Suppressor macrophage (primary cell): ENCODE results near the gene METTL15.
"Not testable (repeated sequence)": the region's sequence is repeated elsewhere in the genome, so short reads cannot be mapped to it uniquely, and the experiment has no call there.

Experiments used
- DNase-seq, 4 experiments: peaks; one replicate each; pipeline ENCODE4 v3.0.0-alpha.2; 2020 to 2022

The METTL15 gene

DNA sequence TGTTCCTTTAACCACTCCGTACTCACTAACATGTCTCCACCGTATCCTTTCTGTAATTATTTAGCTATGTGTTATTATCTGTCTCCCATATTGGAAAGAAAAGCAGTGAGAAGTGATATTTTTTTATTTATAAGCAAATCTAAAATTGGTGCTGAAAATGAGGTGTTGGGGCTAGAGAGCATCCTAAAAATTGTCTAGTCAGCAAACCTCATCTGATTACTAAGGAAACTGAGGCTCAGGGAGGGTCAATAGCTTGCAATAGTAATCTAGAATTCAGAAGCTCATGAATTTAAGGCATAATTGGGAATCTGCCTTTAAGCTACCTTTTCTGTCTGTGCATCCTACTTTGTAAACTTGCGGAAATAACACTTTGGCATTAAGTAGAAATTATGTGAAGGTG is 190.0 kb downstream of the METTL15 start:
- no peak for DNase-seq

DNA sequence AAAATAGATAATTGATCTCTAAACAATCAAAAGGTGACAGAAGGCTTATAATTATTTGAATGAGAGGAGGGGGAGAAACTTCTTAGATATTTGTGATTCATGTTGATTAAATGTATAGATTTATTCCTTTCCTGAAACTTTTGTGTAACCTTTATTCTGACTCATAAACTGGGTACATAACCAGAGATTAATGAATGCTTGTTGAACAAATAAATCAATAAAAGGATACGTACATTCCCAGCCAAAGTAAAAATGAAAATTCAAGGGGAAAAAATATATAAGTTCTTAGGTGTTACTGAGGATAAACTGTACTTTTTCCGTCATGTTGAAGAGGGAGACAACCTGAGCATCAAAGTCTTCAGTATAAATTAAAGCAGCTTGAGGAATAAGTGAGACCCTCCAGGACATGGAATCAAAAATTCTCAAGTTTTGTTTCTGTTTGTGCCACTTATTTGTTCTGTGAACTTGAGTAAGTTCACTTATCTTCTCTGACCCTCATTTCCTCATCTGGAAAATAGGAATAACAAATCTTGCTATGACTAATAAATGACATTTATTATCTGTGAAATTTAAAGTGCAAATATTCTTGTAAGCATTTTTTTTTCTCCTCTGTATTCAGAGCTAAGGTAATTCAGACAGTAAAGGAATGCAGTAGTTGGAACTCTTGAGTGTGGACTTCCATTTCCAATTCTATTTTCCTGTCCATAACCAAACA is 195.4 kb downstream of the METTL15 start:
- DNase-seq: no peak

DNA sequence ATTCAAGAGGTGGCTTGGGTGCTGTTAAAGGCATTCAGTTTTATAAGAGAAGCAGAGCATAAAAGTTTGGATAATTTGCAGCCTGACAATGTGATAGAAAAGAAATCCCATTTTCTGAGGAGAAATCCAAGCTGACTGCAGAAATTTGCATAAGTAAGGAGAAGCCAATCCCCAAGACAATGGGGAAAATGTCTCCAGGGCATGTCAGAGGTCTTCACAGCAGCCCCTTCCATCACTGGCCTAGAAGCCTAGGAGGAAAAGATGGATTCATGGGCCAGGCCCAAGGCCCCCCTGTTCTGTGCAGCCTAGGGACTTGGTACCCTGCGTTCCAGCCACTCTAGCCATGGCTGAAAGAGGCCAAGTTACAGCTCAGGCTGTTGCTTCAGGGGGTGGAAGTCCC is 207.3 kb downstream of the METTL15 start:
- DNase-seq: no peak

DNA sequence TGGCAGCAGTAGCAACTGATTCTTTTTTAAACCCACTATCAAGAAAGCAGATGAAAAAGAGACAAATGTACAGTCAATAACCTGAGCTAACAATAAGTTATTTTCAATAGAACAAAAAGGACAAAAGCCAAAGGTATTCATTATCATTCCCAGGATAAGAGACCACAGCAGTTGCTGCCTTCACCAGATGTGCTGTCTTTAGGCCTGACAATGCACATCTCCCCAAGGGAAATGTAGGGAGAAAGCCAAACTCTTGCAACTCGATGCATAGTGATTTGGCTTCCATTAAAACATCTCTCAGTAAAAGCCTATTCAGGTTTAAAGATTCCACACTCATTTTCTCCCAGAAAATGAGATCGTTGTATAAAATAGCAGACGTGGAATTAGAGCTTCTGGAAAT is 210.7 kb downstream of the METTL15 start:
- DNase-seq: no peak

DNA sequence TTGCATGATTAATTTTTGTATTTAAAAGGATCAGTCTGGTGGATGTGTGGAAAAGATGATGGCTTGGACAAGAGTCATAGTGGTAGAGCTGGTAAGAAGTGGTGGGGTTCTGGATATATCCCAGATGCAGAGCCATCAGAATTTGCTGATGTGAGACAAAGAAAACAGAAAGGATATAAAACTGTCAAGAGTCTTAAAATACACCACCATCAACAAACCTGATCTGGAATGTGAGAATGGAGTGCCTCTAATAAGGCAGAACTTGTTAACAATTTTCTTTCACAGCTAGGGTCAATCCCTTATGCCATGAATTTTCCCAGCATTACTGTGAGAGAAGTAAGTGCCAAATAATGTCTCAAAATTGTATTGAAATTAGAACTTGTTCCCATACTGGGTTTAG is 215.4 kb downstream of the METTL15 start:
- DNase-seq: no peak

DNA sequence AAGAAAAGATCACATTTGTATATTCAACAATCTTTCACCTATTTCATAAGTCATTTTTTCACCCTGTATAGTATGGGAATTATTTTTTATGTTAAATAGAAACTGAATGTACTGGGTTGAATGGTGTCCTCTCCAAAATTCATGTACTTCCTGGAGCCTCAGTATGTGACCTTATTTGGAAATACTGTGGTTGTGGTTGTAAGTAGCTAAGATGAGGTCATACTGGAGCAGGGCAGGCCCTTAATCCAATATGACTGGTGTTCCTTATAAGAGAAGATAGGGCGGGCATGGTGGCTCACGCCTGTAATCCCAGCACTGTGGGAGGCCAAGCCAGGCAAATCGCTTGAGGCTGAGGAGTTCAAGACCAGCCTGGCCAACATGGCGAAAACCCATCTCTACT is 224.2 kb downstream of the METTL15 start:
- DNase-seq: peak in 1 of 4 experiments; percentile 2

DNA sequence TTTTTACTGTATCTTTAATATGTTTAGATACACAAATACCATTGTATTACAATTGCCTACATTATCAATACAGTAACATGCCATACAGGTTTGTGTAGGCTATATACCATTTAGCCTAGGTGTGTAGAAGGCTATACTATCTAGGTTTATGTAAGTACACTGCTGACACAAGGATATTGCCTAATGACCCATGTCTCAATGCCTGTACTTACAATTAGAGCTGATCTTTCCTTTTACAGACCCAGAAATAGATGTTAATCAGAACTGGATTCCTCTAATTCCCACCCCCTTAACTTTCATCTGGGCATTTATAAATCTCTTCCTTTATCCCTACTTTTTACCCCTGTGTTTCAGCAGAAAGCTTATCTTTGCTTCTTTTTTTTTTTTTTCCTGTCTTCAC is 229.5 kb downstream of the METTL15 start:
- no peak for DNase-seq

DNA sequence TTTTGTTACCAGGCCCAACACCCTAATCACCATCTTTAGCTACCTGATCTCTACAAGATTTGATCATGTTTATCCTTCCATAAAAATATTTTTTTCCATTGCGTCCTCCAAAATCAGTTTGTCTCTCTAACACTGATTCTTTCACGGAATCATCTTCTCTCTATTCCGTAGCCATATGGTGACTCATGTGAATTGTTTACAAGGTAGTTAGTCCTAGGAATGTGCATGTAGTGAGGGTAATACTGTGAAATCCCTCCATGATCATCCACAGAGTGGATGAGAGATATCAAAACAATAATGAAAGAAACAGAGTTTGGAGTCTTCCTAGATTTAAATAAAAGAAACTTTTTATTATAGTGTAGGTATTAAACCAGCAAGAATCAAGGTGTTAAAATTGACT is 230.2 kb downstream of the METTL15 start:
- no peak for DNase-seq

DNA sequence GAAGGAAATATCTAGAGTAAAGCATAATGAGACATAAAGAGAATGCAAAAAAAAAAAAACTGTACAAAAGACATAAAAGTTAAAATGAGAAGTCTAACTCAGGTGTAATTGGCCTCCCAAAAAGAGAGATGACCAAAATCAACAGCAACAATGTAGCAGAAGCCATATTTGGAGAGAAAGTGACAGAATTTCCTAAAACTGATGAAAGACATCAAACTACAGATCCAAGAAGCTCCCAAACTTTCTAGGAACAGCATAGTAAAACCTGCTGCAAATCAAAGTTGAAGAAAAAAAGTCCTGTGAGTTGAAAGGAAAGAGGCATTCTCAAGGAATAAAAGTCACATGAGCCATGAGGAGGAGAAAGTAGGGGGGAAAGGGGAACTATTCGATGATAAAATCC is 231.3 kb downstream of the METTL15 start:
- no peak for DNase-seq

DNA sequence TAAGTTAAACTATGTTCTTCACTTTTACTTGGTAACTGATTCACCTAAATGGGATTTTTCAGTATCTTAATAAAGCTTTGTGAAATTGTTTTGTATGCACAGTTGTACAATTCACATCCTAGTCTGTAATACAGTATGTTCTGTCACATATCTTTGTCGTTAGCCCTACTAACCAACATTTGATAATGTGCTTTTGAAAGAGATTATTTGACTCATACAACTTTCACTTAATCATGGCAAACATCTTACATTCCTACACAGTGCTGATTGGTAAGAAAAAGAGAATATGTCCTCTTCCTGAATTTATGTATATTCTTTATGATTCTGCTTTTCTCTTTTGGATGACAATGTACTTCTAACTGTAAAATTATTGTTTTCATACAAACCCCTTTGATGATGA is 234.5 kb downstream of the METTL15 start:
- DNase-seq: no peak

DNA sequence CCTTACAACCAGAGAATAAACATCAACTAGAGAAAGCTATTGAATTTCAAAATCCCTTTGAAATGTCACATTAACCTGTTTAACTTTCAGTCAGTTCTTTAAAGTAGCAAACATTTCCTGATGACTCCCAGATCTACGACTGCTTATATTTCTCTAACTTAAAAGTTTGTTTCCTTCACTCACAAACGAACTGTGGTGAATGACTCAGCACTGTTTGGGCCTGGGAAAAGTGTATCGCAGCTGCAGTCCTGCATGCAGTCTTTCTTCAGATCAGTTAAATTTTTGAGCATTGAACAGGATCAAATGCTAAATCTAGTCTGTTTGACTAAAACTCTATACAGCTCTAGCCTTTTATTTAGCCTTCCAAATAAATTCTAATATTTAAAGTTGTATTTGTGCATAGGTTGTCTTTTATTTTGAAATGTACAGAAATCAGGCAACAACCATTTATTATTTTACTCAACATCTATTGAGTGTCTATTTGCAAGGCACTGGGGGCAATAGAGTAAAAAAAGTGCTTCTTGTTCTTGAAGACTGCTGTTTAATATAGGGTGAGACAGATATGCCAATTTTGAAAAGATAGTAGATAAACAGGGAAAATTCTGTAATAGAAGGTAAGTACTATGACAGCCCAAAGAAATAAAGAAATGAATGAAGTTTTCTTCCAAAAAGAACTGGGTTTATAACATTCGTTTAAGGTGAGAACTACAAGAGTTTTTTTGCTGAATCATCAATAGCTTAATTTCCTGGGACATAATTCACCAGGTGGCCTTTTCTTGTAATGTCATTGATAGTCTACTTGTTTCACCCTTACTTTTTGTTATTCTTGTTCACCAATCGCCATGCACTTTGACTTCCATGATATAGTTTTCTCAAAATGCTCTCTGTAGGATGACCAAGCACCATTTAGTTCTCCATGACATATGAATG is 235.4 kb downstream of the METTL15 start:
- DNase-seq: peak in 1 of 4 experiments; percentile 4

DNA sequence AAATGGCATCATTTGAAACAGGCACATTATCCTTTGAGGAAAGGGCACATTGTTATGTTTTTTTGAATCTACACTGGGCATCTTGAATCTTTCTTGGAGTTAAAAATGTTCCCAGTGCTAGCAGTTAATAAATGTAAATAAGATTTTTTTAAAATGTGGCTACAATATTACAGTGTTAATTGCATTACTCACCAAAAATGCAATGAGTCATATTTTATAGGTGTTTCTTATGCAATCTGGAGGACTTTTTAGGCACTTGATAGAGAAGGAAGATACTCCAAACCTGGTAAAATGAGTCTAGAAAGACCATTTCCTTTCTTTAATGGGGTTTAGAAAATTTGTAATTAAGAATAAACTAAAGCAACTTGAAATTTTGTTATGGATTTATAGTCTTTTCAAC is 238.0 kb downstream of the METTL15 start:
- DNase-seq: no peak

DNA sequence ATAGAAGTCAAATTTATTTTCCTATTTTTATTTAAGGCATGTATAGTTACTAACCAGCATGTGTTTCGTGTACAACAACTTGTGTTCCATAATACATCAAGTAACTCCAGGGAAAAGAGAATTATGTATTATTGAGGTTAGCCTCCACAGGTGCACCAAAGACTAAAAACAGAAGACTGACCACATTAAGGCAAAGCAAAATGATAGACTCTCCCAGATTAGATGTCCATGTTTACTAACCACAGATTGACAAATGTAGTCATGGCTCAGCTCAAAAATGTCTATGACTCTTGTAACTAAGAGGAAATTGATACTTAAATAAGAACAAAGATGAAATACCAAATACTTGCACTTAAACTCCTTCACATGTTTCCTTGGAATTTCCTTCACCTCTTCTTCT is 238.5 kb downstream of the METTL15 start:
- no peak for DNase-seq

DNA sequence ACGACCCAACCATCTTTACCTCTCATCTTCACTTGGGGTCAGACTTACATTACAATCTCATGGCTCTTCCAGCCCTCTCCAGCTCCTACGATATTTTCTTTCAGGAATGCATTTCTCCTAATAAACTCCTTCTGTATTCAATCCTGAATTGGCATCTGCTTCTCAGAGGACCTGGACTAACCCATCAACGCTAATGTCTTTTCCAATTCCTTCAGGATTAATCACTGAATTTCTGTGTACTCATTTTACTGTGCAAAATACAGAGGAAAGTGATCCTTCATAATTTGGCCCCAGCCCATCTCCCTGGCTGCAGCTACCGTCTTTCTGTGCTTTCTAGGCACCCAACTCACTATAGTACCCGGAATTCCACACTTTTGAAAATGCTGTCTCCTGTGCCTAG is 239.2 kb downstream of the METTL15 start:
- DNase-seq: no peak

DNA sequence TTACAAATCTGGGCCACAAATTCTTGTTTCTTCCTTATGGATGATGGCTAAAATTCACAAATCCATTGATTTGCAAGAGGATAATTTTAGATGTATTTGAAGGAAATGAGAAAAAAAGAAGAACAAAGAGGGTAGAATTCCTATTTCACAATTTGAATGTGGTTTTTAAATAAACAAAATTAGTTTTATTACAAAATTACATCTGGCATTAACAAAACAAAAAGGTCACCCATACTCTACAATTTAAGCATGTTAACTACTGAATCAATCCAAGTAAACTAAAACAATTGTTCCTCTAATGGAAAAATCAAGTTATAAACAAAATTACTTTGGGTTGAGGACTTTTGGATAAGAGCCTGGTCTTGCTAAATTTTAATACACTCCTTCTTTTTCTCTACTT is 242.0 kb downstream of the METTL15 start:
- no peak for DNase-seq

DNA sequence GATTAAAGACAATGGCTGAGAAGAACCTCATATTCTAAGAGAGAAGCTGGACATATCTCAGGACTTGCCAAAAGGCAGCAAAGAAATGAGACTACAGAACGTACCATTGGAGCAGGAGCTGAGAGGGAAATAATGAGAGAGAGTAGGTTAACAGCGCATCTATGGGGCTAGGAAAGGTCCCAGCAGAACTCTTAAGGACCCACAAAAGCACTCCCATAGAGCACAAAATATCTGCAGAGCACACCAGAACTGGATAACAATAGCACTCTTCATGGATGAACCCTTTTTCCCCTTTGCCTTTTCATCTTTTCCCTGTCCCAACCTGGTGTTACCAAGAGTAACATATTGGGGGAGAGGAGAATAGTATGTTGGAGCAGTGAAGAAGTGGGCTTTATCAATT is 245.8 kb downstream of the METTL15 start:
- DNase-seq: no peak

DNA sequence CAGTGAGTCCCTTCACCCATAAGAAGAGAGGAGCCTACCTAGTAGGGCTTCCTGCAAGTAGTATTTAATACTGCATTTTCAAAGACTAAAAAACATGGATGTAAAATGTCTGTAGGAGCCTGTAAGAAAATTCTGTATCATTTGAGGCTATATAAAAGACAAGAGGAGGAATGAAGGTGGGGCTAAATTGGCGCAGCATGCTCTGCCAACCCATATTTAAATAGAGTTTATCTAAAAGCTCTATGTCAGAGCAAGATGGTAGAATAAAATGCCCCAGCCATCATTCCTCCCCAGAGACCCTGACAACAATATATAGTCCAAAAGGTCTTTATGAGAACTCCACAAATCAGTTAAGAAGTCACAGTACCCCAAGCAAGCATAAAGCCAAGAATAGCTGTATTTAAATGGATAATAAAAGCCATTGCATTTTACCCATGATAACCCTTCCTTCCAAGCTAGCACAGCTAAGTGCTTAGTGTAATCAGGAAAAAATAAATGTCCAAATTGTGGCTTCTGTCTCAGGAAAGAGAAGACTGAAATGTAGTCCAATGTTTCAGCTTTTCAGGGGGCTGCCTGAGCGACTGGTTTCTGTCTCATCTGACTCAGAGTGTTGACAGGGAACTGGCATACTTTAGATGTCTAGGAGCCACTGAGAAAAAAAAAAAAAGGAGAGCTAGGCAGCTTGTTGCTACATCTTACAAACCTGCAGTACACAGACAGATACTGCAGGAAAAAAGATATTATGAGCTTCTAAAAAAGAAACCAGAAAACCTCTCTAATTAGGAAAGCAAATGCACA is 258.6 kb downstream of the METTL15 start:
- DNase-seq: no peak

DNA sequence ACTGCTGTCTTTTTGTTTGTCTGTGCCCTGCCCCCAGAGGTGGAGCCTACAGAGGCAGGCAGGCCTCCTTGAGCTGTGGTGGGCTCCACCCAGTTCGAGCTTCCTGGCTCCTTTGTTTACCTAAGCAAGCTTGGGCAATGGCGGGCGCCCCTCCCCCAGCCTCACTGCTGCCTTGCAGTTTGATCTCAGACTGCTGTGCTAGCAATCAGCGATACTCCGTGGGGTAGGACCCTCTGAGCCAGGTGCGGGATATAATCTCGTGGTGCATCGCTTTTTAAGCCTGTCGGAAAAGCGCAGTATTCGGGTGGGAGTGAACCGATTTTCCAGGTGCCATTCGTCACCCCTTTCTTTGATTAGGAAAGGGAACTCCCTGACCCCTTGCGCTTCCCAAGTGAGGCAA is 269.9 kb downstream of the METTL15 start:
- not testable (repeated sequence) for DNase-seq
